ENCODE results near the gene PCDHAC1.

Gene PCDHAC1

DNA sequence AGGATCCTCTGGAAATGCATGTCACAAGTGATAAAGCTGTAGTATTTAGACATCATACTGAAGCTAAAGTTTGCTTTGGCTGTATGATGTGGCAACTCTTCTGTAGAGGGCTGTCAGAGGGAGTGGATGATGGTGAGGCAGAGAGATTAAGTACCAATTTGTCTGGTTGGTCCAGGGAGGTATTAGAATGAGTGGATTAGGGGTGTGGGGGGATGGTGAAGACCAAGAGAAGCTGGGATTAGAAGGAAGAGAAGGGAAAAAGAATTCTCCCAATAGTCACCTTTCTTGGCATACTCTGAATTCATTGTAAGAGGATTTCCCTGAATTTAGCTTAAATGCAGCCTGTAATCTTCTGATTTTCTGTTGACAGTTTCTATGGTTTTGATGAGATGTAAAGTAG is 43.8 kb downstream of the PCDHAC1 start:
- no peak for DNase-seq

DNA sequence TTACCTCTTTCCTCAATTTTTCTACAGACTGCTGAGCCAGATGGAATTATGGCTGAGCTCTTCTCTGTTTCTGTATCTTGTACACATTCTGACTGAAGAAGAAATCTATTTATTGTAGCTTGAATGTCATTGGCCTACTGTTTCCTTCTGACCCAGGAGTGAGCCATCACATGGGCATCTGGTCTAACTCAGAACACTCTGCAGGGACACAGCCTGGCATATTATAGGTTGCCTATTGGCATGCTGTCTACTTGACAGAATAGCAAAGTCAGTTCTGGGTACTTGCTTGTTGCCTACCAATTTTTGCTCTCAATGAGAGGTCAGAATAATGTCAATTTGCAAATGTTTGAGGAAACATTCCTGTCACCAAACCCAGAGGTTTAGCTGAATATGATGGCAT is 47.5 kb downstream of the PCDHAC1 start:
- DNase-seq = no peak

DNA sequence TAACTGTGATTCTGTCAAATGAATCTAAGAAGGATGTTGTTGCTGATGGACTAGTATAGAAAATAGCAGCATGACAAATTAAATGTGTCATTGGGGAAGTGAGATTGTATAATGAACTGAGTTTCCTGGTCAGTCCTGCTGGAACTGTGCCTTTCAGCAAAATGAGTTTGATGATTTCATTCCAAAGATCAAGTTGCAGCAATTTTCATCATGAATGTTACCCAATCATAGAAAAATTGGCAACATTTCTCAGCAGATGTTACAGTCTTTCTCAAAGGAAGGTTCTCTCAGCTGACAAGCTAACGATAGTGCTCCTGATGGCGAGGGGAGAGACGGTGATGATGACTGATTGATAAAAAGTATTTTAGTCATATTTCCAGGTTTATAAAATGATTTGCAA is 50.9 kb downstream of the PCDHAC1 start:
- no peak for DNase-seq

DNA sequence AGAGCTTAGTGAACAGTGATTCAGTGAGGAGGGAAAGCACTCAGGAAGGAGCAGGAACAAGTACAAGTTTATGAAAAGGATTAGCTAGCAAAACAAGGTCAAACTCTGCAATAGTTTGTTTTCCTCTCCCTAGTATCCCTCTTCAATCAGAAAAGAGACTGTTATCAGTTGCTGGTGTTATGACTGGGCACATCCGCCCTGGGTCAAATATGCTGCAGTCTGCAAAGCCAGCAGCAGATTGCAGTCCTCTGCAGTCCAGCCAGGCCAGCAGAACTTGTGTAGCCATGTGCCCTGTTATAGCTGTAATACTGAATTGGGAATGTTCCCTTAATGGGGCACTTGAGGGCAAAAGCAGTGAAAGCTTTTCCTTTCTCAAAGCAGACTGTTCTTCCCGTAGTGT is 52.2 kb downstream of the PCDHAC1 start:
- no peak for DNase-seq

DNA sequence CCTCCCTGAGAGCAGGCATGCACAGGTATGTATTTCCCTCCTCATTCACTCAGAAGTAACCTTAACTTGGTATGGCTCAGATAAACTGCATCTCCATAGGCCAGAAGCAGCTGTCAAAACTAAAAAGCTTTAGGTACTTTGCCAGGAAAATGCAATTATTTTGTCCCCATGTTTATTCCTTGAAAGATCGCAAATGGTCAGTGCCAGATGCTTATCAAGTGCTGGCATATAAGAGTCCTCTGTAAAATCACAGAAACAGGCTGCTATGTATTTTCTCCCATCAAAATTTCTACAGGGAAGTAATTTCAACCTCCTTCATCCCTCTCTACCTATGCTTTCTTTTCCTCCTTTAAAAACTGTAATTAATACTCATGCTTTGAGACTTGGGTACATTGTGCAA is 52.9 kb downstream of the PCDHAC1 start:
- no peak for DNase-seq
